Posterior cingulate gyrus (tissue), 11 donors: ENCODE data around the gene PIK3R2.

ENCODE experiments used
- DNase-seq, 10 donors: peaks; one replicate each; pipeline versions ENCODE4 v3.0.0 to v3.0.0-alpha.2; 2020 to 2021; ENCODE audit warnings: mixed read lengths in 3 of 10
- intact Hi-C: fragments of 100-400 bp; cut with DNase I; formaldehyde crosslinking; loops from one replicate; pipeline ENCODE4 v1.15.1; 2023

Gene PIK3R2

DNA sequence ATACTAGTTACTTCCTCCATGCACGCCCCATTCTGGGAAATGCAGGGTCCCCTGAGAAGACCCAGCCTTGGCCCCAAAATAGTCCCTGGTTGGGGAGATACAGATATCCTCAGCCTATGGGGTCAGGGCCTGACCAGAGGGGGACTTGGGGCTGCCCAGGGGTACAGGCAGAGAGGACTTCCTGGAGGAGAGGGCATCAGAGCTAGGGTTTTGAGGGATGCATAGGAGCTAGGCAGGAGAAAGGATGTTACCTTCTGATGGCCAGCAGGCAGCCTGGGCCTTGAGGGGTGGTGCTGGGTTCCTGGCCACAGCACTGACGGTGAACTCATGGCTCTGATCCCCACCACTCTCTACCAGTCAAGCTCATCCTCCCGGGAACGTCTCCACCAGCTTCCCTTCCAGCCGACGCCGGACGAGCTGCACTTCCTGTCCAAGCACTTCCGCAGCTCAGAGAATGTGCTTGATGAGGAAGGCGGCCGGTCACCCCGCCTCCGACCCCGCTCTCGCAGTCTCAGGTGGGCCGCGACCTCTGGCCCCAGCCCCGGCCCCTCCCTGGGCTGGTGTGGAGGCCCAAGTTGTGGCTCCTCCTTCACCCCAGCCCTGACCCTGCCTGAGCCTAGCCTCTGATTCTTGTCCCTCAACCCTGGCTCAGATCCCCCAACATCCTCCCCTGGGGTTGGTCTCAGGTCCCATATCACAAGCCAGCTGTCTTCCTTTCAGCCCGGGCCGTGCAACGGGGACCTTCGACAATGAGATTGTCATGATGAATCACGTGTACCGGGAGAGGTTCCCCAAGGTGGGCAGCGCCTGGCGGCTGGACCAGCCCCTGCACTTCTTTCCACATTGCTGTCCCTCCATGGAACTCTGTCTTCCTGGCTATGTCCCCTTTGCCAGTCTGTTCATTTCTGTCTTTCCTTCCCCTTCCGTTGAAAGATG is 29.8 kb upstream of the PIK3R2 start:
- intact Hi-C loops: no loop called here
- no peak for DNase-seq

DNA sequence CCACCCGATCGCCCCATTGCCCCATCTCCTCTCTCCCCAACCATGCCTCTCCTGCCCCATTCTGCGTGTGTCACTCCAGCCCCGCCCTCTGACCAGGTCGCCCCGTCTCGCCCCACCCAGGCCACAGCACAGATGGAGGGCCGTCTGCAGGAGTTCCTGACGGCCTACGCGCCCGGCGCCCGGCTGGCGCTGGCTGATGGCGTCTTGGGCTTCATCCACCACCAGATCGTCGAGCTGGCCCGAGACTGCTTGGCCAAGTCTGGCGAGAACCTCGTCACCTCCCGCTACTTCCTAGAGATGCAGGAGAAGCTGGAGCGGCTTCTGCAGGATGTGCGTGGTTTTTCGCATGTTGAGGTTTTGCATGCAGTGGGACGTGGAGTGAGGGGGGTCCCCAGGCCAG is 29.1 kb upstream of the PIK3R2 start:
- intact Hi-C loops: no loop called here
- DNase-seq: peak in 7 of 10 donors; percentile 40 to 92 (median 57)

DNA sequence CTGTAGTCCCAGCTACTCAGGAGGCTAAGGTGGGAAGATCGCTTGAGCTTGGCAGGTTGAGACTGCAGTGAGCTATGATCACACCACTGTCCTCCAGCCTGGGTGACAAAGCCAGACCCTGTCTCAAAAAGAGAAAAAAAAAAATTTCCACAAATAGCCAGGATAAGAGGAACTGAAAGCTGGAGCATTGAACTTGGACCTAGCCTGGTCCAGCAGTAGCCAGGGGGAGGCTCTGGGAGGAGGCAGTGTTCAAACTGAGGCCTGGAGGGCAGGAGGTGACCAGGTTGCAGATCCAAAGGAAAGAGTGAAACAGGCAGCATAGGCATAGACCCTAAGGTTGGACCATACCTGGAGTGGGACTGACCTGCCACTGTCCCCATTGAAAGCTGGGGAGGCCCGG is 26.9 kb upstream of the PIK3R2 start:
- intact Hi-C loops: no loop called here
- DNase-seq: peak in 1 of 10 donors; percentile 61

DNA sequence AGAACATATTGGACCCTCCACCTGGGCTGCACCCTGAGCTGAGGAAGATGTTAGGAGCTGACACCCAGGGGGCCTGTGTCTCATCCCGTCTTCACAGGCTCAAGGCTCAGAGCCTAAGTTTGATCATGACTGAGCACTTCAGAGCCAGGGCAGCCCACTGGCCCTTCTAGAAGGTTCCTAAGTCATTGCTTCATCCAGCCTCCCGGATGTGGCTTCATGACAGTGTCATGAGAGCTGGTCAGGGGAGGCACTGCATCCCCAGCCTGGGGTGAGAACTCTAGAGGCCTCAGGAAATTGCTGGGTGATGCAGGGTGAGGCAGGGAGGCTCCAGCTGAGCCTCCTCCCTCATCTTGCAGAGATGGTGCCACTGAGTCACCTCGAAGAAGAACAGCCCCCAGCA is 24.9 kb upstream of the PIK3R2 start:
- intact Hi-C loops: no loop called here
- DNase-seq: no peak

DNA sequence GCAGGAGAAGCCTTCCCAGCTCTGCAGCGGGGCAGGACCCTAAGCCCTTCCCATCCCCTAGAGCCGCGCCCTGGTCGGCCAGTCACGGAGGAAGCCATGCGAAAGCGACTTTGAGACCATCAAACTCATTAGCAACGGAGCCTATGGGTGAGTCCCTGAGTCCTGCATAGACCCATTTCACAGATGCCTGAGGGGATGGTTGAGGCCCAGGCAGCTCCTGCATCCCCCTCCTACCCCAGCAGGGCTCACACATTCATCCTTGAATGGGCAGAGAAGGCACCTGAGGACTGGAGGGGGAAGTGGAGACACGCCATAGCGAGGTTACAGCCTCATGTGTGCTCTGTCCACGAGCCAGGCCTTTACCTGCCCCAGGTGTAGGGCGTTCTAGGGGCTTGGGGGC is 24.2 kb upstream of the PIK3R2 start:
- intact Hi-C loops: no loop called here
- no peak for DNase-seq

DNA sequence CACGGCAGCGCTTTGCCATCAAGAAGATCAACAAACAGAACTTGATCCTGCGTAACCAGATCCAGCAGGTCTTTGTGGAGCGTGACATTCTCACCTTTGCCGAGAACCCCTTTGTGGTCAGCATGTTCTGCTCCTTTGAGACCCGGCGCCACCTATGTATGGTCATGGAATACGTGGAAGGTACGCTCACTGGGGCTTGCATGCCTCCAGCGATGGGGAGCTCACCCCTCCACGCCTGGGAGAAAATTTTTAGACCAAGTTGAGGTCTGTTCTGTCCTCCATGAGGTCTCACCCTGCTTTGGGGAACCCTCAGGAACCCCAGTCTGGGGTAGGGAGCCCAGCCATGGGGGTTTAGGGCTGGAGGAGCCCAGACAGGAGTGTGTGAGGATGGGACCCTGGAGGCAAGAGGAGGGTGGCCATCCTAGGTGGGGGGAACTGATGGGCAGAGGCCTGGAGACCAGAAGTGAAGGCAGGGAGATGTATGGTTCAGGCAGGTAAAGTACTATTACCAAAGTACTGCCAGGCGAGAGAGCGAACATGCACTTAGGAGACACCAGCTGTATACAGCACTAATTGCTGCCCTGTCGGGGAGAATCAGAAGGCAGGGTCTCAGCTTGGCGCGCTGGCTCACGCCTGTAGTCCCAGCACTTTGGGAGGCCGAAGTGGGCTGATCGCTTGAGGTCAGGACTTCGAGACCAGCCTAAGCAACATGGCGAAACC is 22.3 kb upstream of the PIK3R2 start:
- intact Hi-C loops: no loop called here
- DNase-seq: no peak

DNA sequence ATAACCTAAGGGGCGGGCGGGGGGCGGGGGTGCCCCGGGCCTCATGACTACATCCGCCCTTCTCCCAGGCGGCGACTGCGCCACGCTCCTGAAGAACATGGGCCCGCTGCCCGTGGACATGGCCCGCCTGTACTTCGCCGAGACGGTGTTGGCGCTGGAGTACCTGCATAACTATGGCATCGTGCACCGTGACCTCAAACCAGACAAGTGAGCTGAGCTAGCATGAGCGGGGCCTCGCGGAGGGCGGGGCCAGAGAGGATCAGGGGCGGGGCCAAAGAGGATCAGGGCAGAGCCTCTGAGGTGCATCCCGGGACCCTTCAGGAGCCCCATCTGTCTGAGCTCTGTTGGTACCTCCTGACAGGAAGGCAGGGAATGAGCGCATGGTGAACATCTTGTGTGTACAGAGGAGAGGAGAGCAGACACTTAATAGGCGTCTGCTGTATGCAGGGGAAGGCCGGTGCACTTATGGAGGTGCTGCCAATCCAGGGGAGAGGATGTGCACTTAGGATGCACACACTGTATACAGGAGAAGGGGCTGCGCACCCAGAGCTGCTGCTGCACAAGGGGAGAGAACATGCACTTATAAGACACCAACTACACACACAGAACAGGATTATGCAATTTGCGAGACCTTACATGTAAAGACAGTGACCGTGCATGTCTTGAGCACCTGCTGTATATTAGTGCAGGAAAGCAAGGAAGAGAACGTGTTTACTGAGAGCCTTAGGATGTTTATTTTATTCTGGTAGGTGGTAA is 20.9 kb upstream of the PIK3R2 start:
- intact Hi-C loops: no loop called here
- peak in 1 of 10 donors; percentile 46 for DNase-seq

DNA sequence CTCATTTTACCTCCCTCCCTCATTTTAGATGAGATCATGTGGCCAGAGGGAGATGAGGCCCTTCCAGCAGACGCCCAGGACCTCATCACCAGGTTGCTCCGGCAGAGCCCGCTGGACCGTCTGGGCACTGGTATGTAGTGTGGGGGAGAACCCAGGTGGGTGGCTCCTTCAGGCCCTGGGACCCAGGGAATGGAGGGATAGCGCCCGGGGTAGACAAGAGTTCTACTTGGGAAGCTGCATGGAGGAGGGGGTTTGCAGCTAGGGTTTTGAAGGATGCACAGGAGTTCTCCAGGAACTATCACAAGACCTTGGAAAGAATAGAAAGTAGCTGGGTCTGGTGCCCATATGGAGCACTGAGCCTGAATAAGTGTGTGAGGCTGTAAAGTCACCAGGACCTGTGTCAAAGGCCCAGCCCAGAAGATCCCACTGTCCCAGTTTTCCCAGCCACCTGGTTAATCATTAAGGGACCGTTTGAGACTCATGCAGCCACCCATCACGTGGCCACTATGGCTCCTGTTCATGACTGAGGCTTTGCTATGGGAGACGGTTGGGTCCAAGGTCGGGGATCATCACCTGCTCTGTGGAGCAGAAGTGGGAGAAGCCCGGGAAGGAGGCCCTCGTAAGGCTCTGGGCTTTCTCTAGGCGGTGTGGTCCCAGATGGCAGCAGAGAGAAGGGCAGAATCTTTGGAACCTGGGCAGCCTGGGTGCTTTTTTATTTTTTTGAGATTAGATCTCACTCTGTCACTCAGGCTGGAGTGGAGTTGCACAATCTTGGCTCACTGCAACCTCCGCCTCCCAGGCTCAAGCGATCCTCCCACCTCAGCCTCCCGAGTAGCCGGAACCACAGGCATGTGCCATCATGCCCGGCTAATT is 17.0 kb upstream of the PIK3R2 start:
- DNase-seq: peak in 1 of 10 donors; percentile 77
- intact Hi-C loops: no loop called here

DNA sequence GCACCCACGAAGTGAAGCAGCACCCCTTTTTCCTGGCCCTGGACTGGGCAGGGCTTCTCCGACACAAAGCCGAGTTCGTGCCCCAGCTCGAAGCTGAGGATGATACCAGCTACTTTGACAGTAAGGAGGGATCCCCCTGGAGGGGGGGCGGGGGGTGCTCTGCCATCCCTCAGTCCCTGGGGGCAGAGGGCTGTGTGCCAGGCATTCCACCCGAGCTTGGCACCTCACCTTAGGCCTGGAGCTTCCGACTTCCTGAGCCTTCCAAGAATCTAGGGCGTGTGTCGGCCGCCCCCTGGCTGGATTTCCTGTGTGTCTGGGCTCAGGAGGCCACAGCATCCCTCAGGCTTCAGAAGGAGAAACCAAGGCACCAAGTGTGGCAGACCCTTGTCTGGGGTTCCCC is 15.7 kb upstream of the PIK3R2 start:
- intact Hi-C loops: no loop called here
- DNase-seq: peak in 1 of 10 donors; percentile 84

DNA sequence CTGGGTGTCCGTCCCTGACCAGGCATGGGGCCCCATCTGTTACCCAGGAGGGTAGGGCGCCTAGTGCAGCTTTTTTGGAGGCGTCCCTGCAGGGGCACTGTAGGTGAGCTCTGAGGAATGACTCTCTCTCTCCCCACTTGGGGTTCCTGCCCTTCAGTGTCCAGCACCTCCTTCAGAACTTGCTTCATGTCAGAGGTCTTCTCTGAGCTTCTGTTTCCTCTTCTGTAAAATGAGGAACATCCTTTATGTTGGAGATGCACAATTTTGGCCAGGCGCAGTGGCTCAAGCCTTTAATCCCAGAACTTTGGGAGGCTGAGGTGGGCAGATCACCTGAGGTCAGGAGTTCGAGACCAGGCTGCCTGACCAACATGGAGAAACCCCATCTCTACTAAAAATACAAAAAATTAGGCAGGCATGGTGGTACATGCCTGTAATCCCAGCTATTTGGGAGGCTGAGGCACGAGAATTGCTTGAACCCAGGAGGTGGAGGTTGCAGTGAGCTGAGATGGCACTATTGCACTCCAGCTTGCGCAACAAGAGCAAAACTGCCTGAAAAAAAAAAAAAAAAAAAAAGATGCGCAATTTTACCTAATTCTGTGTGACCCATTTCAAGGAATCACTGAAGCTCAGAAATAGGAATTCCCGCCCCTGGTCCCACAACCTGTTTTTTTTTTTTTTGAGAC is 15.2 kb upstream of the PIK3R2 start:
- intact Hi-C loops: no loop called here
- DNase-seq: no peak

DNA sequence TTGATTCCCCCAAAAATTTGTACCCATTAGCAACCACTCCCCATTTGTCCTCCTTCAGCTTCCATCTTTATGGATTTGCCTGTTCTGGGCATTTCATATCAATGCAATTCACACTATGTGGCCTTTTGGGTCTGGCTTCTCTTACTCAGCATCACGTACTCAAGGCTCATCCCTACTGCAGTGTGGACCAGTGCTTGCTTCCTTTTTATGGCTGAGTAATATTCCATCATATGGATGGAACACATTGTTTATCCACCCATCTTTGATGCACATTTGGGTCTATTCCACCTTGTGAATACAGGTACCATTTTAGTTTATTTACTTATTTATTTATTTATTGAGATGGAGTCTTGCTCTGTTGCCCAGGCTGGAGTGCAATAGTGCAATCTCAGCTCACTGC is 12.5 kb upstream of the PIK3R2 start:
- no peak for DNase-seq
- intact Hi-C loops: no loop called here

DNA sequence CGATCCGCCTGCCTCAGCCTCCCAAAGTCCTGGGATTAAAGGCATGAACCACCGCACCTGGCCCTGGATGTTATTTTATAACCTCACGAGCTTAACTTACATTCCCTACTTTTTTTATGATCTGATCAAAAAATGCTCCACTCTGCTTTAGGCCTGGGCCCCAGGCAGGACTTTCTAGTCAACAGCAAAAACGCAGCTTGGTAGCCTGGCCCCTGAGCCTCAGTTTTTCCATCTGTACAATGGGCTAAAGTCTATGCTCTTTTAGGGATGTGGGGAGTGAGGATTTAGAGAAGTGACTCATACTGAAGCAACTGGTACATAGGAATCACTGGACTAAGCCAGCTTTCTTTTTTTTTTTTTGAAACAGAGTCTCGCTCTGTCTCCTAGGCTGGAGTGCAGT is 11.9 kb upstream of the PIK3R2 start:
- no peak for DNase-seq
- intact Hi-C loops: no loop called here

DNA sequence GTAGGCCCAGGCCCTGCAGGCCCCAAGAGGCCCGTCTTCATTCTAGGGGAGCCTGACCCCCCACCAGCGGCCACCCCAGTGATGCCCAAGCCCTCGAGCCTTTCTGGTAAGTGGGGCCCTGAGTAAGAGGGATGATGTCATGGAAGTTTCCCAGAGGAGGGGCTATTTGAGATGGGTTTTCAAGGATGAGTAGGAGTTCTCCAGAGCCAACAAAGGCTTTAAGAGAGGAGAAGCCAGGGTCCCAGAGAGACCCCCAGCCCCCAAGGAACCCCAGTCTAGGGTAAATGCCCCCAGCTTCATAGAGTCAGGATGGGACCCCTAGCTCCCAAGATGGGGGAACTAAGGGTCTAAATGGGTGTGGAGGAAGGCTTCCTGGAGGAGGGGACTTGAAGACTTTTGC is 9.1 kb upstream of the PIK3R2 start:
- no peak for DNase-seq
- intact Hi-C loops: no loop called here

DNA sequence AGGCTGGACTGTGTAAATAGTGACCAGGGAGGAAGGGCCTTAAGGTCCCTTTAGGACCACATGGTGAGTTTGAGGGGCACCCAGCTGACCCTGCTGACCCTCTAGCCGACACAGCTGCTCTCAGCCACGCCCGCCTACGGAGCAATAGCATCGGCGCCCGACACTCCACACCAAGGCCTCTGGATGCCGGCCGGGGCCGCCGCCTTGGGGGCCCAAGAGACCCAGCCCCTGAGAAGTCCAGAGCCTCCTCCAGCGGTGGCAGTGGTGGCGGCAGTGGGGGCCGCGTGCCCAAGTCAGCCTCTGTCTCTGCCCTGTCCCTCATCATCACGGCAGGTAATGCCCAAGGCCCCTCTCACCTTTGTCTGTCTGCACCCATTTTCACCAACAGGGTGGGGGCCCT is 8.6 kb upstream of the PIK3R2 start:
- intact Hi-C loops: no loop called here
- DNase-seq: no peak

DNA sequence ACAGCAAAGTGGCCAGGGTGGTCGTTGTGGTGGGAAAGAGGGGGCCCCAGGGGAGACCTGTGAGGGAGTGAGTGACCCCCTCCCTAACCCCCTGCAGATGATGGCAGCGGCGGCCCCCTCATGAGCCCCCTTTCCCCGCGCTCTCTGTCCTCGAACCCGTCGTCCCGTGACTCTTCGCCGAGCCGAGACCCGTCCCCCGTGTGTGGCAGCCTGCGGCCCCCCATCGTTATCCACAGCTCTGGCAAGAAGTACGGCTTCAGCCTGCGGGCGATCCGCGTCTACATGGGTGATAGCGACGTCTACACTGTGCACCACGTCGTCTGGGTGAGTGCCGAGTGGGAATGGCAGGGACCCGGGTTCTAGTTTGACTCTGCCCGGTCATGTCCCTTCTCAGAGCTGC is 8.1 kb upstream of the PIK3R2 start:
- no peak for DNase-seq
- intact Hi-C loops: no loop called here

DNA sequence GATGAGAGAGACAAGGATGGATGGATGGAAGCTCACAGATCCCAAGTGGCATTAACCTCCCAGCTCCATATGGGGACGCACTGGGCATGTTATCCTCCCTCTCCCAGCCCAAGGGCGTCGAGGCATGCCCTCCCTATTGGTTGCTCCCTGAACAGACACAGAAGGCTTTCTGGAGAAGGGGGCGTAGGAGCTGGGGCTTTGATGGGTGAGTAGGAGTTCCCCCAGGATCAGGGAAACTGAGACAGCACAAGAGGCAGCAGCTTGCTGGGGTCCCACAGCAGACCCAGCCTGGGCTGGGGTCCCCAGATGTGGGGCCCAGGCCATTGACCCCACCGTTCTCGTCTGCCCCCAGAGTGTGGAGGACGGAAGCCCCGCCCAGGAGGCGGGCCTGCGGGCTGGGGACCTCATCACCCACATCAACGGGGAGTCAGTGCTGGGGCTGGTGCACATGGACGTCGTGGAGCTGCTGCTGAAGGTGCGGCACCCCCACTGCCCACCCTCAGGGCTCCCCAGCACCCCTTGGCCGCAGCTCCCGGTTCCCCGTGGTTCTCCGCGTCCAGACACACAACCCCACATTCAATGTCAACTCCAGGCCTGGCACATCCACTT is 7.5 kb upstream of the PIK3R2 start:
- intact Hi-C loops: no loop called here
- DNase-seq: peak in 1 of 10 donors; percentile 59

DNA sequence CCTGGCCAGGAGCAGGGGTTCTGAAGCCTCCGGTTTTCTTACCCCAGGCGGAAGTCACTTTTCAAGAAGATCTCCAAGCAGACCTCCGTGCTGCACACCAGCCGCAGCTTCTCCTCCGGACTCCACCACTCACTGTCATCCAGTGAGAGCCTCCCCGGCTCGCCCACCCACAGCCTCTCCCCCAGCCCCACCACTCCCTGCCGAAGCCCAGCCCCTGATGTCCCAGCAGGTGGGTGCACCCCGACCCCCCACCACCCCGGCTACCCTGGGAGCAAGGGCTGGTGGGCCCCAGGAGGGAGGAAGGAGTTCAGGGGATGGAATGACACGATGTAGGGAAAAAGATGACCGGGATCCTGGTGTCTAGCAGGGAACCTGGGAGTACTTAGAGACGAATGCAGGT is 5.6 kb upstream of the PIK3R2 start:
- DNase-seq: no peak
- intact Hi-C loops: no loop called here

DNA sequence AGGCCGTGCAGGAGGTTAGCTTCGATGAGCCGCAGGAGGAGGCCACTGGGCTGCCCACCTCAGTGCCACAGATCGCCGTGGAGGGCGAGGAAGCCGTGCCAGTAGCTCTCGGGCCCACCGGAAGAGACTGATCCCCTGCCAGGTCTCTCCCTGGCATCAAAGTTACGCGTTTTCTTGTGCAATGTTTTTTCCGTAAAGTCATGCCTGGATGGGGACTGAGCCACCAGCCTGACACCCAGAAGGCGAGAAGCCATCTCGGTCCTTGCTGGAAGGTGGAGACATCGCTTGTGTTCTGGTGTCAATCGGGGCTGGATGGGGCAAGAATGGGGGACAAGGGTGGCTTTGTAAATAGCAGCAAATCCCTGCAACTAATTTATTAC is 3.4 kb upstream of the PIK3R2 start:
- intact Hi-C loops: no loop called here
- DNase-seq: no peak
